Mesenchymal stem cell (in vitro differentiated cells and primary cell): ENCODE data around the gene GPATCH2.
A peak's percentile ranks its signal among the peaks of the same experiment; 100 is the strongest.

Experiments
- DNase-seq: peaks from one replicate; pipeline ENCODE4 v3.0.0-alpha.2; 2013
- H2AFZ ChIP-seq: one replicate; pipeline ENCODE4 v1.6.1; 2013; ENCODE audit warnings: low read depth, mild to moderate bottlenecking, control low read depth, inconsistent platforms, low read length, moderate library complexity
- H2AK5ac ChIP-seq: 2 replicates; pipeline ENCODE4 v1.6.1; 2013; ENCODE audit warnings: low read length, moderate library complexity, mild to moderate bottlenecking, inconsistent platforms; ENCODE audit not compliant: severe bottlenecking
- H2BK120ac ChIP-seq: one replicate; pipeline ENCODE4 v1.6.1; 2013; ENCODE audit warnings: low read depth, mild to moderate bottlenecking, inconsistent platforms, low read length, moderate library complexity
- H2BK12ac ChIP-seq, 2 experiments: one replicate each; pipeline ENCODE4 v1.6.1; 2013; ENCODE audit warnings: inconsistent platforms in 2 of 2, low read length in 2 of 2, mild to moderate bottlenecking in 2 of 2, moderate library complexity in 2 of 2, control low read depth in 1 of 2
- H2BK15ac ChIP-seq: one replicate; pipeline ENCODE4 v1.6.1; 2013; ENCODE audit warnings: mild to moderate bottlenecking, low read depth, inconsistent platforms; ENCODE audit not compliant: poor library complexity, severe bottlenecking
- H2BK5ac ChIP-seq: 2 replicates; pipeline ENCODE4 v1.6.1; 2013; ENCODE audit warnings: low read depth, mild to moderate bottlenecking, low read length, control low read depth, inconsistent platforms; ENCODE audit not compliant: poor library complexity, severe bottlenecking
- H3K14ac ChIP-seq, 2 experiments: one replicate each; pipeline ENCODE4 v1.6.1; 2013; ENCODE audit warnings: inconsistent platforms in 2 of 2, low read length in 2 of 2, control low read depth in 1 of 2, mild to moderate bottlenecking in 1 of 2, moderate library complexity in 1 of 2
- H3K18ac ChIP-seq, 2 experiments: one replicate each; pipeline ENCODE4 v1.6.1; 2013; ENCODE audit warnings: inconsistent platforms in 2 of 2, low read length in 2 of 2, control low read depth in 1 of 2, low read depth in 1 of 2, mild to moderate bottlenecking in 1 of 2
- H3K23ac ChIP-seq, 2 experiments: one replicate each; pipeline ENCODE4 v1.6.1; 2013; ENCODE audit warnings: inconsistent platforms in 2 of 2, low read length in 2 of 2, mild to moderate bottlenecking in 2 of 2, moderate library complexity in 2 of 2, control low read depth in 1 of 2
- H3K27ac ChIP-seq: 2 replicates; pipeline ENCODE4 v1.5.1; 2013; ENCODE audit warnings: mild to moderate bottlenecking, moderate library complexity, low read length, control low read depth, inconsistent platforms; ENCODE audit not compliant: poor library complexity, severe bottlenecking
- H3K27me3 ChIP-seq, 2 experiments: 2 replicates each; pipeline versions ENCODE4 v1.6.1 to v1.7.0; 2013; ENCODE audit warnings: low read length in 2 of 2, mild to moderate bottlenecking in 2 of 2, moderate library complexity in 2 of 2, control low read depth in 1 of 2, inconsistent platforms in 1 of 2; ENCODE audit not compliant: control insufficient read depth in 1 of 2, insufficient read depth in 1 of 2
- H3K36me3 ChIP-seq, 2 experiments: 2 replicates each; pipeline versions ENCODE4 v1.6.1 to v1.7.0; 2013; ENCODE audit warnings: low read length in 2 of 2, control low read depth in 1 of 2, inconsistent platforms in 1 of 2, low read depth in 1 of 2, mild to moderate bottlenecking in 1 of 2; ENCODE audit not compliant: insufficient read depth in 2 of 2, control insufficient read depth in 1 of 2
- H3K4ac ChIP-seq, 2 experiments: one replicate each; pipeline ENCODE4 v1.6.1; 2013; ENCODE audit warnings: inconsistent platforms in 2 of 2, low read length in 2 of 2, mild to moderate bottlenecking in 2 of 2, moderate library complexity in 2 of 2, control low read depth in 1 of 2, low read depth in 1 of 2
- H3K4me1 ChIP-seq: 2 replicates; pipeline ENCODE4 v1.6.1; 2013; ENCODE audit warnings: low read depth, low read length, control low read depth; ENCODE audit not compliant: control insufficient read depth, insufficient read depth
- H3K4me2 ChIP-seq: 2 replicates; pipeline ENCODE4 v1.6.1; 2013; ENCODE audit warnings: low read length, mild to moderate bottlenecking, inconsistent platforms; ENCODE audit not compliant: poor library complexity, severe bottlenecking
- H3K4me3 ChIP-seq, 2 experiments: 2 replicates each; pipeline versions ENCODE4 v1.5.1 to v1.7.0; 2013; ENCODE audit warnings: low read length in 2 of 2, mild to moderate bottlenecking in 2 of 2, control low read depth in 1 of 2, low read depth in 1 of 2; ENCODE audit not compliant: insufficient read depth in 1 of 2
- H3K79me1 ChIP-seq: replicated peaks from 2 replicates; pipeline ENCODE4 v1.6.1; 2013; ENCODE audit warnings: mild to moderate bottlenecking, control low read depth, low read length, inconsistent platforms; ENCODE audit not compliant: poor library complexity, severe bottlenecking
- H3K9ac ChIP-seq: 2 replicates; pipeline ENCODE4 v1.7.0; 2013; ENCODE audit warnings: mild to moderate bottlenecking, low read length, moderate library complexity
- H3K9me3 ChIP-seq: 2 replicates; pipeline ENCODE4 v1.7.0; 2013; ENCODE audit warnings: mild to moderate bottlenecking, low read length; ENCODE audit not compliant: control insufficient read depth
- H4K8ac ChIP-seq: one replicate; pipeline ENCODE4 v1.6.1; 2013; ENCODE audit warnings: inconsistent platforms, mild to moderate bottlenecking, low read length, moderate library complexity
- H4K91ac ChIP-seq: one replicate; pipeline ENCODE4 v1.6.1; 2013; ENCODE audit warnings: mild to moderate bottlenecking, low read length, inconsistent platforms
- WGBS: methylation state at CpG from one replicate; pipeline ENCODE4 v1.1.7; 2013; ENCODE audit warnings: mixed read lengths; 5-methylcytosine and 5-hydroxymethylcytosine counted together

GPATCH2 gene

GRCh38 chr1:217574265-217574949, 56.5 kb downstream of the GPATCH2 start:
- Histone ChIP-seq H2AK5ac (no peak overlapping the region), H3K9me3 (no peaks in the 10 kb centered on the region), H3K4me3 (no peak overlapping the region), H4K8ac (no peak overlapping the region), H3K23ac (no peak overlapping the region), H2BK120ac (no peak overlapping the region), H3K79me1 (peaks cover 6% of the 10 kb centered on the region), H3K27ac (no peak overlapping the region), H2BK15ac (no peak overlapping the region), H4K91ac (no peak overlapping the region), H3K14ac (no peak overlapping the region), H3K4me1 (no peaks in the 10 kb centered on the region), H3K18ac (no peak overlapping the region), H3K9ac (no peak overlapping the region), H3K4ac (no peak overlapping the region), H3K36me3 (peaks cover 0 to 6% of the 10 kb centered on the region in 2 experiments), H3K27me3 (no peaks in the 10 kb centered on the region), H2AFZ (no peak overlapping the region), H2BK12ac (no peak overlapping the region), H2BK5ac (no peak overlapping the region), H3K4me2 (no peak overlapping the region)
- 100% methylated on average over 3 of the region's 6 CpGs for WGBS
- DNase-seq: no peak

DNA sequence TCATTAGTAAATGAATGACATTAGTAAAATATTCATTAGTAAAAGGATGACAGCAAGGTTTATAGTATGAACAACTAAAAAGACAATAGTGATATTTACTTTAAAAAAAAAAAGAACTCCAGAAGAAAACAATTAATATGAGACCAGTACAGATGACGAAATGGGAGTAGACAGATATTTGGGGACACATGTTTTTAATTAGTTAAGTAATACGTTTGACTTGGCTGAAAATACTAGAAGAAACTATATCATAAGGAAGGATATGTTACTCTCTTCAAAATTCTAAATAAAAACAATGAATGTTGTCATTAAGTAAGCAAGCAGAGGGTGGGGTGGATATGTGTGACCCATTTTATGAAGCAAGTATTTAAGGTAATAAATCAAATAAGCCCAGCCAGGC, 61.9 kb downstream of the GPATCH2 start:
- Histone ChIP-seq H3K23ac (no peak overlapping the region), H2BK5ac (no peak overlapping the region), H3K4me2 (no peak overlapping the region), H2BK12ac (no peak overlapping the region), H4K8ac (no peak overlapping the region), H3K18ac (no peak overlapping the region), H3K9ac (no peak overlapping the region), H3K4ac (no peak overlapping the region), H3K79me1 (peaks cover 1% of the 10 kb centered on the region), H2BK120ac (no peak overlapping the region), H3K27me3 (no peaks in the 10 kb centered on the region), H3K36me3 (peaks cover 0 to 7% of the 10 kb centered on the region in 2 experiments), H3K14ac (no peak overlapping the region), H3K27ac (no peak overlapping the region), H3K4me3 (no peak overlapping the region), H2BK15ac (no peak overlapping the region), H3K4me1 (no peaks in the 10 kb centered on the region), H2AFZ (no peak overlapping the region), H3K9me3 (no peaks in the 10 kb centered on the region), H2AK5ac (no peak overlapping the region), H4K91ac (no peak overlapping the region)
- WGBS: no CpG with 5 or more reads among the region's 2 CpGs
- DNase-seq: no peak

DNA sequence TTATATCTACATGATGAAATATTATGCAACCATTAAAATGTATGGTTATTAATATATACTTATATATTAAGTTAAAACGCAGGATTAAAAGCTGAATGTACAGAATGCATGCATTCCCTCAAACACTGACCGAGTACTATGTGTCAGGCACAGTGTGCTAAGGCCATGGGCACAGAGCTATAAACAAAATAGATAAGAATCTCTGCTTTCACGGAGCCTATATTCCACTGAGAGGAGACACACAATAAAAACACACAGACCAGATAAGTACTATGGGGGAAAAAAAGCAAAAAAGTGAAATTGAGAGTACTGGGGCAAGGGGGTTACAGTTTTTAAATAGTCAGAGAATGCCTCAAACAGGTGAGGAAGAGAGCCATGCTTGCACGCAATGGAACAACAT, 62.7 kb downstream of the GPATCH2 start:
- no peak overlapping the region for H4K91ac ChIP-seq
- no peak overlapping the region for H3K18ac ChIP-seq
- H3K4ac ChIP-seq: no peak overlapping the region
- peaks cover 0 to 7% of the 10 kb centered on the region in 2 experiments for H3K36me3 ChIP-seq
- 81% methylated on average over 3 of the region's 4 CpGs for WGBS
- no peak overlapping the region for H3K23ac ChIP-seq
- no peaks in the 10 kb centered on the region for H3K27me3 ChIP-seq
- peaks cover 1% of the 10 kb centered on the region for H3K79me1 ChIP-seq
- no peak overlapping the region for H4K8ac ChIP-seq
- no peak overlapping the region for H2BK15ac ChIP-seq
- H2AK5ac ChIP-seq: no peak overlapping the region
- no peak overlapping the region for H3K14ac ChIP-seq
- peak; percentile 13 for DNase-seq
- peaks cover 3% of the 10 kb centered on the region for H3K4me1 ChIP-seq
- no peak overlapping the region for H3K4me2 ChIP-seq
- no peak overlapping the region for H2BK120ac ChIP-seq
- H3K27ac ChIP-seq: no peak overlapping the region
- no peak overlapping the region for H3K4me3 ChIP-seq
- no peak overlapping the region for H2AFZ ChIP-seq
- H3K9me3 ChIP-seq: no peaks in the 10 kb centered on the region
- H2BK5ac ChIP-seq: no peak overlapping the region
- no peak overlapping the region for H3K9ac ChIP-seq
- no peak overlapping the region for H2BK12ac ChIP-seq

DNA sequence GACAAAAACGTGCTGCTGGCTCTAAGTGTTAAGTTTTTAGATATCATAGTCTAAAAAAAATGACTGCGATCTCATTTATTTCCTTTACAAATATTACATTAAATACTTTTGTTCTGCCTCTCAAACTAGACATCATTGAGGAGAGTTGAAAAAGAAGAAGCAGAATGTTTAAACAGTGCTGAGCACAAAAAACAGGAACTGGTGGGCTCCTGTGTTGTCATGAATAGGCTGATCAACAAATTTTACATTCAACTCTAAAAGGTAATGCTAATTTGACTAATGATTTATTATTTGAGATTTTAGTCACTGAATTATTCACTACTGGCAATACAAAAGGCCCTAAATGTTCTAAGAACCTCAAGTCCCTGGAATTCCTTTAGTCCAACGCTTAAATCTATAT, 66.1 kb downstream of the GPATCH2 start:
- H3K36me3 ChIP-seq: peaks cover 0 to 9% of the 10 kb centered on the region in 2 experiments
- WGBS: 100% methylated on average over 1 of the region's 3 CpGs
- H3K4me2 ChIP-seq: no peak overlapping the region
- no peak overlapping the region for H3K4me3 ChIP-seq
- no peak overlapping the region for H3K9ac ChIP-seq
- no peak overlapping the region for H3K23ac ChIP-seq
- H3K27ac ChIP-seq: no peak overlapping the region
- H3K4me1 ChIP-seq: peaks cover 3% of the 10 kb centered on the region
- DNase-seq: no peak
- no peaks in the 10 kb centered on the region for H3K27me3 ChIP-seq
- no peak overlapping the region for H2BK5ac ChIP-seq
- no peak overlapping the region for H2BK12ac ChIP-seq
- no peak overlapping the region for H3K4ac ChIP-seq
- no peak overlapping the region for H4K8ac ChIP-seq
- no peak overlapping the region for H2BK15ac ChIP-seq
- H2AFZ ChIP-seq: no peak overlapping the region
- H3K18ac ChIP-seq: no peak overlapping the region
- no peak overlapping the region for H2AK5ac ChIP-seq
- no peaks in the 10 kb centered on the region for H3K9me3 ChIP-seq
- H3K14ac ChIP-seq: no peak overlapping the region
- no peak overlapping the region for H4K91ac ChIP-seq
- H3K79me1 ChIP-seq: peaks cover 3% of the 10 kb centered on the region
- H2BK120ac ChIP-seq: no peak overlapping the region
